ENCODE measurements around the gene PSMD2.

DNA sequence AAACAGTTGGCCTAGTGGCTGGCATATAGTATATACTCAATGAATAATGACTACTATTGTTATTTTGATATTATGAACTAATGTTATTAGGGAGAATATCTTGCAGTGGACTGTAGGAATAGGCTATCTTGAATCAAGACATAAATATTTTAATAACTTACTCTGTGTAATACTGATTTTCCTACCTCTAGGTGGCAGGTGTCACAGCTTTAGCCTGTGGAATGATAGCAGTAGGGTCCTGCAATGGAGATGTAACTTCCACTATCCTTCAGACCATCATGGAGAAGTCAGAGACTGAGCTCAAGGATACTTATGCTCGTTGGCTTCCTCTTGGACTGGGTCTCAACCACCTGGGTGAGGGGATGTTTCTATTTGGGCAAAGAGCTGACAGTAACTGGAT, 6.5 kb downstream of the PSMD2 start:
- TF ChIP-seq, protein P1, sequence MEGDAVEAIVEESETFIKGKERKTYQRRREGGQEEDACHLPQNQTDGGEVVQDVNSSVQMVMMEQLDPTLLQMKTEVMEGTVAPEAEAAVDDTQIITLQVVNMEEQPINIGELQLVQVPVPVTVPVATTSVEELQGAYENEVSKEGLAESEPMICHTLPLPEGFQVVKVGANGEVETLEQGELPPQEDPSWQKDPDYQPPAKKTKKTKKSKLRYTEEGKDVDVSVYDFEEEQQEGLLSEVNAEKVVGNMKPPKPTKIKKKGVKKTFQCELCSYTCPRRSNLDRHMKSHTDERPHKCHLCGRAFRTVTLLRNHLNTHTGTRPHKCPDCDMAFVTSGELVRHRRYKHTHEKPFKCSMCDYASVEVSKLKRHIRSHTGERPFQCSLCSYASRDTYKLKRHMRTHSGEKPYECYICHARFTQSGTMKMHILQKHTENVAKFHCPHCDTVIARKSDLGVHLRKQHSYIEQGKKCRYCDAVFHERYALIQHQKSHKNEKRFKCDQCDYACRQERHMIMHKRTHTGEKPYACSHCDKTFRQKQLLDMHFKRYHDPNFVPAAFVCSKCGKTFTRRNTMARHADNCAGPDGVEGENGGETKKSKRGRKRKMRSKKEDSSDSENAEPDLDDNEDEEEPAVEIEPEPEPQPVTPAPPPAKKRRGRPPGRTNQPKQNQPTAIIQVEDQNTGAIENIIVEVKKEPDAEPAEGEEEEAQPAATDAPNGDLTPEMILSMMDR (IDR thresholded peaks at IDR 0.05) = no peak
- TF ChIP-seq POLR2AphosphoS5 (IDR thresholded peaks at IDR 0.05; ENCODE audit: insufficient read depth in 1 of 2, low read depth in 1 of 2) (no peak), POLR2A (IDR thresholded peaks at IDR 0.05) (no peak)

All from vagina (tissue), 2 donors.